ENCODE results near the gene CTNNBL1.

CTNNBL1 gene

GRCh38 chr20:37913567-37914366 lies 219.9 kb downstream of the CTNNBL1 start:
- H2AFZ ChIP-seq = no peak overlapping the region
- H3K36me3 ChIP-seq (ENCODE audit: control insufficient read depth, insufficient read depth, low read length) = no peaks in the 10 kb centered on the region
- H3K9ac ChIP-seq = no peak overlapping the region
- H3K27ac ChIP-seq = no peak overlapping the region
- no peak overlapping the region for H3K4me3 ChIP-seq (ENCODE audit: low read depth, low read length)
- no peaks in the 10 kb centered on the region for H3K4me1 ChIP-seq
- H3K79me2 ChIP-seq = no peaks in the 10 kb centered on the region
- no peak overlapping the region for H3K4me2 ChIP-seq (ENCODE audit: low read length)
- peaks cover 4% of the 10 kb centered on the region for H3K27me3 ChIP-seq (ENCODE audit: control insufficient read depth, insufficient read depth, low read length)
- no peaks in the 10 kb centered on the region for H3K9me3 ChIP-seq (ENCODE audit: control insufficient read depth, low read length)
- no peak for TF ChIP-seq CTCF (IDR thresholded peaks at IDR 0.05)

GRCh38 chr20:37914367-37914671 lies 220.5 kb downstream of the CTNNBL1 start:
- Histone ChIP-seq H2AFZ (no peak overlapping the region), H3K79me2 (no peaks in the 10 kb centered on the region), H3K9me3 (ENCODE audit: control insufficient read depth, low read length) (no peaks in the 10 kb centered on the region), H3K27ac (no peak overlapping the region), H3K4me2 (ENCODE audit: low read length) (no peak overlapping the region), H3K4me3 (ENCODE audit: low read depth, low read length) (no peak overlapping the region), H3K36me3 (ENCODE audit: control insufficient read depth, insufficient read depth, low read length) (no peaks in the 10 kb centered on the region), H3K9ac (no peak overlapping the region), H3K4me1 (no peaks in the 10 kb centered on the region), H3K27me3 (ENCODE audit: control insufficient read depth, insufficient read depth, low read length) (peaks cover 4% of the 10 kb centered on the region)
- no peak for TF ChIP-seq CTCF (IDR thresholded peaks at IDR 0.05)

GRCh38 chr20:37914672-37915433 lies 221.0 kb downstream of the CTNNBL1 start:
- no peaks in the 10 kb centered on the region for H3K9me3 ChIP-seq (ENCODE audit: control insufficient read depth, low read length)
- H3K4me2 ChIP-seq (ENCODE audit: low read length) = peak overlapping the region; percentile 21
- peaks cover 4% of the 10 kb centered on the region for H3K27me3 ChIP-seq (ENCODE audit: control insufficient read depth, insufficient read depth, low read length)
- no peaks in the 10 kb centered on the region for H3K79me2 ChIP-seq
- peak overlapping the region; percentile 59 for H2AFZ ChIP-seq
- no peaks in the 10 kb centered on the region for H3K36me3 ChIP-seq (ENCODE audit: control insufficient read depth, insufficient read depth, low read length)
- no peaks in the 10 kb centered on the region for H3K4me1 ChIP-seq
- H3K4me3 ChIP-seq (ENCODE audit: low read depth, low read length) = no peak overlapping the region
- H3K27ac ChIP-seq = no peak overlapping the region
- TF ChIP-seq CTCF (IDR thresholded peaks at IDR 0.05) = no peak
- no peak overlapping the region for H3K9ac ChIP-seq

GRCh38 chr20:37915434-37915787 lies 221.6 kb downstream of the CTNNBL1 start:
- no peak for TF ChIP-seq CTCF (IDR thresholded peaks at IDR 0.05)
- H3K9ac ChIP-seq = no peak overlapping the region
- H3K4me2 ChIP-seq (ENCODE audit: low read length) = no peak overlapping the region
- H3K9me3 ChIP-seq (ENCODE audit: control insufficient read depth, low read length) = no peaks in the 10 kb centered on the region
- no peak overlapping the region for H2AFZ ChIP-seq
- no peaks in the 10 kb centered on the region for H3K36me3 ChIP-seq (ENCODE audit: control insufficient read depth, insufficient read depth, low read length)
- H3K27me3 ChIP-seq (ENCODE audit: control insufficient read depth, insufficient read depth, low read length) = peaks cover 4% of the 10 kb centered on the region
- no peak overlapping the region for H3K27ac ChIP-seq
- no peaks in the 10 kb centered on the region for H3K79me2 ChIP-seq
- no peaks in the 10 kb centered on the region for H3K4me1 ChIP-seq
- H3K4me3 ChIP-seq (ENCODE audit: low read depth, low read length) = no peak overlapping the region
